IPS-15b (cell line): Measurements from ENCODE around the gene HMX2.
"Not testable (repeated sequence)": the region's sequence is repeated elsewhere in the genome, so short reads cannot be mapped to it uniquely, and the experiment has no call there.

Experiments used
- H3K27me3 ChIP-seq: one replicate; pipeline ENCODE4 v1.6.1; 2013; ENCODE audit warnings: low read length; ENCODE audit not compliant: control insufficient read depth, insufficient read depth
- H3K36me3 ChIP-seq: one replicate; pipeline ENCODE4 v1.6.1; 2013; ENCODE audit warnings: low read length; ENCODE audit not compliant: control insufficient read depth, insufficient read depth
- H3K4me1 ChIP-seq: one replicate; pipeline ENCODE4 v1.6.1; 2013; ENCODE audit warnings: mild to moderate bottlenecking, low read length; ENCODE audit not compliant: control insufficient read depth, insufficient read depth
- H3K4me3 ChIP-seq: one replicate; pipeline ENCODE4 v1.5.1; 2013; ENCODE audit warnings: low read depth, low read length
- H3K9ac ChIP-seq: one replicate; pipeline ENCODE4 v1.6.1; 2013; ENCODE audit warnings: low read depth, mild to moderate bottlenecking, low read length
- H3K9me3 ChIP-seq: one replicate; pipeline ENCODE4 v1.6.1; 2013; ENCODE audit warnings: mild to moderate bottlenecking, low read length; ENCODE audit not compliant: control insufficient read depth, insufficient read depth

The HMX2 gene

GRCh38 chr10:123157210-123157609, 9.3 kb downstream of the HMX2 start:
- peaks cover 15% of the 10 kb centered on the region for H3K27me3 ChIP-seq
- no peaks in the 10 kb centered on the region for H3K9me3 ChIP-seq
- H3K36me3 ChIP-seq: no peaks in the 10 kb centered on the region
- H3K4me3 ChIP-seq: no peak overlapping the region
- peaks cover 11% of the 10 kb centered on the region for H3K4me1 ChIP-seq
- H3K9ac ChIP-seq: no peak overlapping the region

- H3K9me3 ChIP-seq: no peaks in the 10 kb centered on the region
- H3K36me3 ChIP-seq: peaks cover 4% of the 10 kb centered on the region
- H3K4me1 ChIP-seq: peaks cover 8% of the 10 kb centered on the region
- peaks cover under 1% of the 10 kb centered on the region for H3K27me3 ChIP-seq
- no peak overlapping the region for H3K4me3 ChIP-seq
- H3K9ac ChIP-seq: no peak overlapping the region
Observed at GRCh38 chr10:123158682-123159081, 10.7 kb downstream of the HMX2 start.

DNA sequence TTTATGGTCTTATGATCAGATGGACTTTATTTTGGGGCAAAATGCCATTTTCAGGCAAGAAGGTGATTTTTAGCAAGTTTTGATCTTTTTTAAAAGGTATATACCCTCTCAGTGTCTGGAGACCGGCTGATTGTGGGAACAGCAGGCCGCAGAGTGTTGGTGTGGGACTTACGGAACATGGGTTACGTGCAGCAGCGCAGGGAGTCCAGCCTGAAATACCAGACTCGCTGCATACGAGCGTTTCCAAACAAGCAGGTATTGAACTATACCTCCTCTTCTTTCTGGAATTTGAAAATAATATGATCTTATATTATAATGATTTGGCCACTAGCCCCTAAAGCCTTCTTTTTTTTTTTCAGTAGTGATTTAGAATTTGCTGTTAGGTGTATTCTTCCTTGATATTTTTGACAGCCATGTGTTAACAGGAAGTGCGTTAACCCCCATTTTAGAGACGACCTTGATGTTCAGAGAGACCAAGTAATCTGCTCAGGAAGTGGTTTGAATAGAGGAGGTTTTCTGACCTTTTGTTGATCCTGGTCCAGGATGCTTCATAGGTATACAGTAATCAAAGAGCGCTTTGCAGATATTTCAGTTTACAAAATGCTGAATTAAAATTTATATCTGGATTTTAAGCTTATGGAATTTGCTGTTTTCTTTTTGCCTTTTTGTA, 12.5 kb downstream of the HMX2 start:
- peaks cover 7% of the 10 kb centered on the region for H3K4me1 ChIP-seq
- H3K27me3 ChIP-seq: no peaks in the 10 kb centered on the region
- H3K9ac ChIP-seq: no peak overlapping the region
- peaks cover 10% of the 10 kb centered on the region for H3K36me3 ChIP-seq
- H3K4me3 ChIP-seq: no peak overlapping the region
- H3K9me3 ChIP-seq: no peaks in the 10 kb centered on the region

- Histone ChIP-seq H3K27me3 (no peaks in the 10 kb centered on the region), H3K9ac (no peak overlapping the region), H3K4me3 (no peak overlapping the region), H3K9me3 (no peaks in the 10 kb centered on the region), H3K36me3 (peaks cover 12% of the 10 kb centered on the region), H3K4me1 (no peaks in the 10 kb centered on the region)
Observed at GRCh38 chr10:123164319-123164718, 16.4 kb downstream of the HMX2 start.

- Histone ChIP-seq H3K9me3 (no peaks in the 10 kb centered on the region), H3K4me3 (no peak overlapping the region), H3K4me1 (no peaks in the 10 kb centered on the region), H3K36me3 (peaks cover 12% of the 10 kb centered on the region), H3K9ac (no peak overlapping the region), H3K27me3 (no peaks in the 10 kb centered on the region)
Observed at GRCh38 chr10:123165445-123166072, 17.6 kb downstream of the HMX2 start.

GRCh38 chr10:123166618-123167017, 18.7 kb downstream of the HMX2 start:
- H3K9ac ChIP-seq: no peak overlapping the region
- H3K4me3 ChIP-seq: no peak overlapping the region
- no peaks in the 10 kb centered on the region for H3K27me3 ChIP-seq
- no peaks in the 10 kb centered on the region for H3K9me3 ChIP-seq
- no peaks in the 10 kb centered on the region for H3K4me1 ChIP-seq
- peaks cover 12% of the 10 kb centered on the region for H3K36me3 ChIP-seq

DNA sequence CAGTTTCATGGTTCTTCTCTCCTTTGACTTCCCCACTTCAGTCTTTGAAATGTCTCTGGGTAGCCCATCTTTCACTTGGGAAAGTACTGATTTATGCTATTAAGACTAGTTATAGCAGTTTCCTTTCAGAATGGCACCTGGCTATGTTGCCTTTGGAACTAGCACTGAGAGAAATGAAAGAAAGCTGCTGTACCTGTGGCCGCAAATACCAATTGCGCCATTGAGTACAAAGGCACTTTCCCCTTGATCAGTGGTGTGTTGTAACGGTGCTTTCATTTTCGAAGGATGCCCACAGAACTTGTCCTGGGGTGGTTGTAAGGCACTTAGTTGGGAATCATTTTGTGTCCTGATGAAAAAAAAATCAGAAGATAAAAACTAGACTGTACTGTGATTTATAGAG, 23.0 kb downstream of the HMX2 start:
- H3K4me3 ChIP-seq: no peak overlapping the region
- H3K36me3 ChIP-seq: peaks cover 4% of the 10 kb centered on the region
- no peaks in the 10 kb centered on the region for H3K27me3 ChIP-seq
- no peaks in the 10 kb centered on the region for H3K9me3 ChIP-seq
- no peaks in the 10 kb centered on the region for H3K4me1 ChIP-seq
- H3K9ac ChIP-seq: no peak overlapping the region

DNA sequence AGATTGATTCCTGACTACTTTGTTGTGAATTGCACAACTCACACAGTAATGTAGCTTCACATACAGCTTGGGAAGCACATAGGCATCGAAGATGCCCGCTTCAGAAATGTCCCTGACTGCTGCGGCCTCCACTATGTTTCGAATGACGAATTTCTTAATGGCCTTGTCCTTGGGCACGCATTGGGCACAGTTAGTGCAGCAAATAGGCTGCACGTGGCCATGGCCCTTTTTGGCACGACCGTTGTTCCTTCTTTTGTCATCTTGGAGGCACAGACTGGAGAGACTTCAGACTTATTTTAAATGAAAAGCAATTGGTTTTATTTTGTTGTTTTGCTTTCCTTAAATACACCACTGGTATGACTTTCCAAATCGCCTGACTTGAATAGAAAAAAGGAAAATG, 23.7 kb downstream of the HMX2 start:
- not testable (repeated sequence) for H3K9ac ChIP-seq, H3K9me3 ChIP-seq, H3K36me3 ChIP-seq, H3K4me1 ChIP-seq, H3K4me3 ChIP-seq, H3K27me3 ChIP-seq

DNA sequence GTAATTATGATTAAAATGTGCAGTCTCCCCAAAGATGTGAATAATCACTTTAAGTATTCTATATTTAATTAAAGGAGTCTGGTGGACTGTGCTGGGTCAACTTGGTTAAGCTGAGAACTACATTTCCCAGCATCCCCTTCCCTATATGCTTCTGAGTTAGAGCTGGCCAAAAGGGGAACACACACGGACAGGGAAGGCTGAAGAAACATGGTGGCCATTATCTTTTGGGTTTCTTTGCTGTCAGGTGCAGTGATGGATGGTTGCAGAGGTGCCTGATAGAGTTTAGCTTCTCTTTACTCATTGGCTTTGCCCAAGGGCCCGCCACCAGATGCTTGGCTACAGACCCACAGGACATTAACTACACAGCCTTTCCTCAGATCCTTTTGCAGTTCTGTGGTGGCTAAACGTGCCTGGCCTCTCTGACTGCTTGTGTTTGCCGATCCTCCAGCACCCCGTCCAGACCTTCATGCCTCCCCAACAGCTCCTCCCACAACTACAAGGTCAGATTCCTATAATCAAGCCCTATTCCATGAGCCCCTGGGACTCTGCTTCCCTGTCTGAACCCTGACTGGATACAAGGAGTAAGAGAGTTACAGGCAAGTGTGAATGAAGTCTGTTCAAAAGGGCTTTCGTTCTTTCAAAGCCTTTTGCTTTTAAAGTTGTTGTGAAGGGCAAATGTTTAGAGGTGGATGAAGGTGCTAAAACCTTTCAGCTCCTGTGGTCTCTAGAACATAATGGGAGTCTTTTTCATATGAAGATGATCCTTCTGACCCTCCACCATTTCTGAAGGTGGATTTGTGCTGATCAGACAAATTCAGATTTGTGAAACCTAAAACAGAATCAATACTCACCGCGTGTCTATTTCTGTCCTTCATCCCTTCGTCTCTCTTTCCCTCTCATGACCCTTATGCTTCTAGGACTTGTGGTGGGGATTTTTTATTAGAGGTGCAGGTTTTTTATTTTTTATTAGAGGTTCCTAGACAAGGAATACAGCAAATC, 27.8 kb downstream of the HMX2 start:
- no peaks in the 10 kb centered on the region for H3K9me3 ChIP-seq
- no peaks in the 10 kb centered on the region for H3K27me3 ChIP-seq
- no peak overlapping the region for H3K4me3 ChIP-seq
- no peaks in the 10 kb centered on the region for H3K4me1 ChIP-seq
- H3K9ac ChIP-seq: no peak overlapping the region
- H3K36me3 ChIP-seq: peaks cover 4% of the 10 kb centered on the region

DNA sequence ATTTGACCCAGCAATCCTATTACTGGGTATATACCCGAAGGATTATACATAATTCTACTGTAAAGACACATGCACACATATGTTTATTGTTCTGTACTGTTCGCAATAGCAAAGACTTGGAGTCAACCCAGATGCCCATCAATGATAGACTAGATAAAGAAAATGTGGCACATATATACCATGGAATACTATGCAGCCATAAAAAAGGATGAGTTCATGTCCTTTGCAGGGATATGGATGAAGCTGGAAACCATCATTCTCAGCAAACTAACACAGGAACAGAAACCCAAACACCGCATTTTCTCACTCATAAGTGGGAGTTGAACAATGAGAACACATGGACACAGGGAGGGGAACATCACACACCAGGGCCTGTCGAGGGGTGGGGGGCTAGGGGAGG, 30.5 kb downstream of the HMX2 start:
- not testable (repeated sequence) for H3K27me3 ChIP-seq, H3K36me3 ChIP-seq, H3K4me1 ChIP-seq, H3K4me3 ChIP-seq, H3K9me3 ChIP-seq, H3K9ac ChIP-seq

- Histone ChIP-seq H3K4me1 (no peaks in the 10 kb centered on the region), H3K4me3 (no peak overlapping the region), H3K27me3 (no peaks in the 10 kb centered on the region), H3K9ac (no peak overlapping the region), H3K9me3 (no peaks in the 10 kb centered on the region), H3K36me3 (peaks cover 4% of the 10 kb centered on the region)
Observed at GRCh38 chr10:123180101-123181090, 32.5 kb downstream of the HMX2 start.
